Aorta (tissue), 5 donors: ENCODE data around the gene RAX. TPM values are rescaled to one million over a fixed set of nuclear protein-coding genes. Genes with fewer than 3 reads are reported as not detected.

ENCODE experiments used
- ATAC-seq: fragments of 200-7000 bp; cut with Tn5 transposase; one replicate; pipeline ENCODE4 v1.9.1; 2022; ENCODE audit warnings: moderate library complexity; ENCODE audit not compliant: low FRiP score
- DNase-seq, 2 donors: peaks; one replicate each; pipeline ENCODE4 v3.0.0-alpha.2; 2020
- H3K27ac ChIP-seq, 2 donors: one replicate each; pipeline ENCODE4 v1.5.1; 2013; ENCODE audit warnings: low read length in 2 of 2, mild to moderate bottlenecking in 2 of 2, moderate library complexity in 2 of 2, control low read depth in 1 of 2, inconsistent platforms in 1 of 2, low read depth in 1 of 2
- H3K27me3 ChIP-seq, 2 donors: one replicate each; pipeline ENCODE4 v1.6.1; 2013; ENCODE audit warnings: control low read depth in 1 of 2, low read length in 1 of 2, mild to moderate bottlenecking in 1 of 2, moderate library complexity in 1 of 2; ENCODE audit not compliant: insufficient read depth in 2 of 2, control insufficient read depth in 1 of 2
- H3K36me3 ChIP-seq, 2 donors: one replicate each; pipeline ENCODE4 v1.6.1; 2013; ENCODE audit warnings: control low read depth in 1 of 2, low read length in 1 of 2, mild to moderate bottlenecking in 1 of 2; ENCODE audit not compliant: insufficient read depth in 2 of 2, control insufficient read depth in 1 of 2
- H3K4me1 ChIP-seq, 2 donors: one replicate each; pipeline ENCODE4 v1.6.1; 2013; ENCODE audit warnings: low read length in 2 of 2, control low read depth in 1 of 2, mild to moderate bottlenecking in 1 of 2, moderate library complexity in 1 of 2; ENCODE audit not compliant: insufficient read depth in 2 of 2, control insufficient read depth in 1 of 2
- H3K4me3 ChIP-seq, 2 donors: one replicate each; pipeline ENCODE4 v1.5.1; 2013; ENCODE audit warnings: low read length in 2 of 2, control low read depth in 1 of 2, mild to moderate bottlenecking in 1 of 2
- H3K9me3 ChIP-seq: one replicate; pipeline ENCODE4 v1.6.1; 2013; ENCODE audit warnings: mild to moderate bottlenecking, low read length; ENCODE audit not compliant: control insufficient read depth
- WGBS, 2 donors: extraction: QIAGEN DNeasy Blood & Tissue Kit; methylation state at CpG; one replicate each; pipeline ENCODE4 v1.1.7; 2013; 5-methylcytosine and 5-hydroxymethylcytosine counted together
- intact Hi-C, 2 donors: fragments of 100-400 bp; cut with DNase I; formaldehyde crosslinking; loops; one replicate each; pipeline versions ENCODE4 v1.14.2 to v1.15.0; 2022
- polyA plus RNA-seq, 2 donors: library from polyadenylated mRNA; stranded (reverse); fragments of 200-250 nt; gene quantifications; one replicate each; pipeline ENCODE4 v1.2.3, GENCODE V29; 2013
- total RNA-seq, 2 donors: library from RNA; stranded (reverse); fragmentation: NEBNext Ultra II Directional; extraction: Animal tissue kit (Norgen Biotek cat#: 25700); gene quantifications; one replicate each; pipeline ENCODE4 v1.2.1, GENCODE V29; 2021
- donor health status: healthy with polysubstance abuse.
- donor health status: Bipolar disorder and iron deficiency.
- donor health status: DM: no; HTN: no; CAD: no.
- donor health status: DM: no; HTN: no; CAD: no.
- donor health status: DM: yes; HTN: yes; CAD: no.

The RAX gene
- total and polyA plus RNA-seq, 4 donors = not detected

DNA sequence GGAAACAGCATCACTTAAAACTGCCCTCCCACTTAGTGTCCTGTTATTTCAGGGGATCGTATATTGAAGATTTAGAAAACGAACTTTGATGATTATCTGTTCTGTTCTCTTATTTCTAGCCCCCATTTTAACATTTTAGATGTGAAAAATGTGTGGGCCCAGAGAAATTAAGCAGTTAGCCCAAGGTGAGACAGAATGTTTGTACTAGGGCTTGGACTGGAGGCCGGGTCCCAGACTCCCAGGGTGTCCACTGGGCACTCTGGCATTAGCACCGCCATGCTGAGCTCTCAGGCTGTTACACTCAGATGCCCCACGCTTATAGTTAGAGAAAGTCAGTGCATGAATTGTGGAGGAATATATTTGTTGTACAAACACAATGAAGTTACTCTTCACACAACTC lies 5.5 kb upstream of the RAX start:
- DNase-seq (no peak), ATAC-seq (no peak)
- H3K4me1 ChIP-seq = no peaks in the 10 kb centered on the region
- H3K36me3 ChIP-seq = no peaks in the 10 kb centered on the region
- no peak overlapping the region for H3K4me3 ChIP-seq
- no peaks in the 10 kb centered on the region for H3K27me3 ChIP-seq
- no peaks in the 10 kb centered on the region for H3K9me3 ChIP-seq
- H3K27ac ChIP-seq = no peak overlapping the region
- intact Hi-C loops = no loop called here
- WGBS, 2 donors = 71 to 75% methylated on average over 5 of the region's 5 CpGs

- DNase-seq = no peak
- H3K27me3 ChIP-seq = no peaks in the 10 kb centered on the region
- no peak for ATAC-seq
- no peaks in the 10 kb centered on the region for H3K4me1 ChIP-seq
- no peaks in the 10 kb centered on the region for H3K9me3 ChIP-seq
- intact Hi-C loops = no loop called here
- no peaks in the 10 kb centered on the region for H3K36me3 ChIP-seq
- no peak overlapping the region for H3K27ac ChIP-seq
- H3K4me3 ChIP-seq = no peak overlapping the region
- WGBS, 2 donors = 27% methylated on average over 5 of the region's 5 CpGs
Measured at GRCh38 chr18:59276047-59276446, 2.8 kb upstream of the RAX start.

DNA sequence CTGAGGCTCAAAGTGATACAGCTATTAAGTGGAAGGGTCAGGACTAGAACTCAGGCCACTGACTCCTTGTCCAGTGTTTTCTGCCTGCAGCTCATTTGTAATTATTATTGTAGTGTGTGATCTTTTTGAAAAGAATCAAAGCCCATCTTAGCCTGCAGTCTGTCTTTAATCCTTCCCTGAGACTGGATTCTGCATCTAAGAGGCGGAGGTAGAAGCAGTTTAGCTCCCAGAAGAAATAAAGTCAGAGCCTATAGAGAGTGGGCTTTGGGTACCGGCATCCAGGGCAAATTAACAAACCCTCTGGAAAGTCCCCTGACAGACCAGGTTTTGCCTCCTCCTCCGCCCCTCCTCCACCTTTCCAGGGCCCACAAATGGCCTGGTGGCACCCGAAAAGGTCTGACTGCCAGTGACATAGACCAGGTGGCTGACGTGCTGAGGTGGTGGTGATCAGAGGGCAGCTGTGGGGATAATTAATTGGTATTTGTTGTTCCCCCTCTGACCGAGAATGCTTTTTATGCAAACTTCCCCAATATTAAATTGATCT lies 2.2 kb upstream of the RAX start:
- intact Hi-C loops = no loop called here
- no peak for DNase-seq
- Histone ChIP-seq H3K4me1 (no peaks in the 10 kb centered on the region), H3K27me3 (no peaks in the 10 kb centered on the region), H3K27ac (no peak overlapping the region), H3K9me3 (no peaks in the 10 kb centered on the region), H3K4me3 (no peak overlapping the region), H3K36me3 (no peaks in the 10 kb centered on the region)
- no peak for ATAC-seq
- WGBS, 2 donors = 34 to 38% methylated on average over 6 of the region's 6 CpGs

DNA sequence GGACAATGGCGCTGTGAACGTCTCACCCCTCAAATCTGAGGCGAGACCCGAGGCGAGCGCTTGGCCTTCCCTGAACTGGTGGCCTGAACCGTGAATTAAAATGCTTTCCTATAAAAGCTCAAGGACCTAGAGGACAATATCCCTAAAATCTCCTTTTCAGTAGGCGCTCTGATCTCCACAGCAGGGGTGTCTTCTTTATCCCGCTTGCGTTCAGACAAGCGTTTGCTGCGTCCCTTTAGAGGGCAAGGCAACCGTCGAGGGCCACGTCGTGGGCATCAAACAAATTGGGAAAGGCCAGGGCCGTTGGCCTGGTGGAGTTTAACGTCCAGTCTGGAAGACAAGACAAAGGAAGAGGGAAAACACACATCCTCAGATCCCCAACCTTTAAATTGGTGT lies 1.3 kb upstream of the RAX start:
- no peaks in the 10 kb centered on the region for H3K27me3 ChIP-seq
- WGBS, 2 donors = 17 to 20% methylated on average over 18 of the region's 18 CpGs
- H3K4me1 ChIP-seq = no peaks in the 10 kb centered on the region
- no peak overlapping the region for H3K27ac ChIP-seq
- DNase-seq (no peak), ATAC-seq (no peak)
- H3K9me3 ChIP-seq = no peaks in the 10 kb centered on the region
- H3K4me3 ChIP-seq = no peak overlapping the region
- intact Hi-C loops = no loop called here
- H3K36me3 ChIP-seq = no peaks in the 10 kb centered on the region

DNA sequence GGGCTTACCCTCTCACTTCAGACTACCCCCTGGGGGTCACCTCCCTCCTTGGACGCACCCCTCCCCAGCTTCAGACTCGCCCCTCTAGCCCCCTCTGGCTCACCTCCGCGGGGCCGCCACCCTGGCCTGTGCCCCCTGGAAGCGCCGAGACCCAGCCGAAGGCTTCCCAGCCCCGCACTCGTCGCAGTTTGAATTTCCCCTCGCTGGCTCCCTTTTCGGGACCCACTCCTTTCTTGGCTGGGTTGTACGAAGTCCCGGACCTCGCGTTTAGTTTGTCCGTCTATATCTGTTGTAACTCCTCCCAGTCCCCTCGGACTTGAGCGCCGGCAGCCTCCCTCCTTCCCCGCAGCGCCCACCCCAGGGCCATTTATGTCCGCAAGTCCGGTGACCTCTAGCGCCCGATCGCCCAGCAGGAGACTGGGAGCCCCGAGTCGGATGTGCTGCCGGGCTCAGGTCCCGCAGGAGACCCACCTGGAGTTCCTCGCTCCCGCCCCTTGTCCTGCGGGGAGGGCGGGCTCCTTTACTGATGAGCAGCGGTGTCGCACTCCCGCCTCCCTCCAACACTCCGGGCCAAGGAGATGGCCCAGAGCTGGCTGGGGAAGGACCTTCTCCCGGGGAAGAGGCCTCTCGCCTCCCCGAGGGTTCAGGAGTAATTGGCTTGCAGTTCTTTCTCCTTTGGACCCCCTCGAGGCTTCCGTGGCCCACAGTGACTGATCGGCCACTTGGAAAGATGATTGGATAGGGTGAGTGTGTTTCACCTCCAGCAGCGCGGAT lies 692 bp upstream of the RAX start:
- WGBS, 2 donors = 3 to 4% methylated on average over 48 of the region's 48 CpGs
- no peak for ATAC-seq
- H3K4me3 ChIP-seq = no peak overlapping the region

GRCh38 chr18:59272221-59272888 lies 899 bp downstream of the RAX start:
- intact Hi-C loops = no loop called here
- no peak for DNase-seq
- ATAC-seq = no peak
- peaks cover 0 to 3% of the 10 kb centered on the region in 2 donors for H3K27me3 ChIP-seq
- no peaks in the 10 kb centered on the region for H3K9me3 ChIP-seq
- H3K4me1 ChIP-seq = no peaks in the 10 kb centered on the region
- WGBS, 2 donors = 2% methylated on average over 51 to 52 of the region's 52 CpGs
- H3K27ac ChIP-seq = no peak overlapping the region
- no peaks in the 10 kb centered on the region for H3K36me3 ChIP-seq
- H3K4me3 ChIP-seq = no peak overlapping the region

More for the DNA sequence above, 692 bp upstream of the RAX start:
- no peaks in the 10 kb centered on the region for H3K9me3 ChIP-seq
- no peak overlapping the region for H3K27ac ChIP-seq
- H3K4me1 ChIP-seq = no peaks in the 10 kb centered on the region
- H3K36me3 ChIP-seq = no peaks in the 10 kb centered on the region
- intact Hi-C loops = no loop called here
- no peaks in the 10 kb centered on the region for H3K27me3 ChIP-seq
- DNase-seq = no peak

- no peak overlapping the region for H3K27ac ChIP-seq
- ATAC-seq (no peak), DNase-seq (no peak)
- intact Hi-C loops = no loop called here
- peaks cover 0 to 4% of the 10 kb centered on the region in 2 donors for H3K27me3 ChIP-seq
- H3K9me3 ChIP-seq = no peaks in the 10 kb centered on the region
- H3K36me3 ChIP-seq = no peaks in the 10 kb centered on the region
- H3K4me3 ChIP-seq = no peak overlapping the region
- 23 to 27% methylated on average over 14 of the region's 14 CpGs for WGBS, 2 donors
- no peaks in the 10 kb centered on the region for H3K4me1 ChIP-seq
Measured at GRCh38 chr18:59271606-59272220, 1.5 kb downstream of the RAX start.

DNA sequence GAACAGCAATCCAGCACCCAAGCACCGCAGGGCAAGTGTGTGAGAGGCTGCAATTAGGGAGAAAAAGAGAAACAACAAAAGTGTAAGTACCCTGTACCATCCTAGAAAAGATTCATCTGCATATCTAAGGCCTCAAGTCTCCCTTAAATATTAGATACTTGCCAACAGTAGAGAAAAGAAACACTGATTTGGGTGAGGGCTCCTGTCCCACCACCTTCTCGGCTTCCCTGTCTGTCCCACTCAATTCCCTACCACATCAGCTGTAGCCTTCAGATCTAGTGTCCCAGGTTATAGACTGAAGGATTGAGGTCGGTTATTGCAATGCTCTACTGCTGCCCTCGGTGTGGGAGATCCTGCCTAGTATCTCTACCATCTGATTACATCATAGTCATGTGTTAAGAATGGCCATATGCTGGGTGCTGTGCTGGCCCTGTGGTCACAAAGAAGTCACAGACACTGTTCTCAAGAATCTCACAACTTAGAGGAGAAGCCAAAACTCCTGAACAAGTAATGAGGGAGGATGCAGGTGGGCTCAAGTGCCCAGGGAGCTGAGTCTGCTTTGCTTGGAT lies 2.5 kb downstream of the RAX start:
- no peak for DNase-seq
- Histone ChIP-seq H3K27me3 (peaks cover 1 to 4% of the 10 kb centered on the region in 2 donors), H3K4me1 (no peaks in the 10 kb centered on the region), H3K27ac (no peak overlapping the region), H3K9me3 (no peaks in the 10 kb centered on the region), H3K4me3 (no peak overlapping the region), H3K36me3 (no peaks in the 10 kb centered on the region)
- intact Hi-C loops = no loop called here
- no peak for ATAC-seq
- 40 to 51% methylated on average over 4 of the region's 4 CpGs for WGBS, 2 donors
